ENCODE measurements around the gene CEP95. TPM values are rescaled to one million over a fixed set of nuclear protein-coding genes. Genes with fewer than 3 reads are reported as not detected.

The CEP95 gene
- total and polyA plus RNA-seq, 2 donors (not counting 1 experiment from before 2014, with no cell fraction given) = 16.6 to 24.8 TPM

GRCh38 chr17:64503341-64503740, 3.4 kb upstream of the CEP95 start:
- no peak for DNase-seq (ENCODE audit: low read depth in 2 of 2)
- Histone ChIP-seq H3K36me3 (ENCODE audit: control insufficient read depth, insufficient read depth, low read length) (peaks cover 29% of the 10 kb centered on the region), H3K9me3 (ENCODE audit: control insufficient read depth, insufficient read depth, low read depth, low read length) (no peaks in the 10 kb centered on the region), H3K4me3 (replicated peaks in 1 of 4; ENCODE audit: control extremely low read depth in 1 of 4, insufficient read depth in 1 of 4, low read depth in 3 of 4, low read length in 4 of 4) (peak overlapping the region; percentile 74 to 100 (median 92)), H3K79me2 (ENCODE audit: control insufficient read depth, insufficient read depth, low read length) (peaks cover 75% of the 10 kb centered on the region), H3K4me2 (ENCODE audit: extremely low read depth, insufficient read depth, low read length) (peak overlapping the region; percentile 71), H3K9ac (ENCODE audit: insufficient read depth, low read length) (no peak overlapping the region), H4K20me1 (ENCODE audit: control insufficient read depth, extremely low read depth, insufficient read depth, low read length) (peaks cover 15% of the 10 kb centered on the region), H3K27ac (ENCODE audit: insufficient read depth, low read length) (peak overlapping the region; percentile 30), H3K27me3 (ENCODE audit: control insufficient read depth, insufficient read depth, low read length) (no peaks in the 10 kb centered on the region), H3K4me1 (ENCODE audit: control insufficient read depth, extremely low read depth, insufficient read depth, low read length) (peaks cover 12% of the 10 kb centered on the region), H2AFZ (ENCODE audit: low read length) (no peak overlapping the region)
- TF ChIP-seq CTCF (conservative IDR thresholded peaks at IDR 0.05 in 1 of 2, IDR thresholded peaks at IDR 0.05 in 1 of 2; ENCODE audit: low read depth in 1 of 2, low read length in 2 of 2) (no peak), EZH2 (IDR thresholded peaks at IDR 0.05; ENCODE audit: low read length, missing control alignments) (no peak)

GRCh38 chr17:64503821-64504768, 2.7 kb upstream of the CEP95 start:
- Histone ChIP-seq H3K9me3 (ENCODE audit: control insufficient read depth, insufficient read depth, low read depth, low read length) (no peaks in the 10 kb centered on the region), H3K9ac (ENCODE audit: insufficient read depth, low read length) (peak overlapping the region; percentile 95), H3K36me3 (ENCODE audit: control insufficient read depth, insufficient read depth, low read length) (peaks cover 27% of the 10 kb centered on the region), H3K27ac (ENCODE audit: insufficient read depth, low read length) (peak overlapping the region; percentile 30), H3K27me3 (ENCODE audit: control insufficient read depth, insufficient read depth, low read length) (no peaks in the 10 kb centered on the region), H3K79me2 (ENCODE audit: control insufficient read depth, insufficient read depth, low read length) (peaks cover 82% of the 10 kb centered on the region), H3K4me1 (ENCODE audit: control insufficient read depth, extremely low read depth, insufficient read depth, low read length) (peaks cover 12% of the 10 kb centered on the region), H2AFZ (ENCODE audit: low read length) (no peak overlapping the region), H3K4me3 (replicated peaks in 1 of 4; ENCODE audit: control extremely low read depth in 1 of 4, insufficient read depth in 1 of 4, low read depth in 3 of 4, low read length in 4 of 4) (peak overlapping the region; percentile 74 to 100 (median 92)), H3K4me2 (ENCODE audit: extremely low read depth, insufficient read depth, low read length) (peak overlapping the region; percentile 71), H4K20me1 (ENCODE audit: control insufficient read depth, extremely low read depth, insufficient read depth, low read length) (peaks cover 13% of the 10 kb centered on the region)
- no peak for TF ChIP-seq EZH2 (IDR thresholded peaks at IDR 0.05; ENCODE audit: low read length, missing control alignments)
- no peak for TF ChIP-seq CTCF (conservative IDR thresholded peaks at IDR 0.05 in 1 of 2, IDR thresholded peaks at IDR 0.05 in 1 of 2; ENCODE audit: low read depth in 1 of 2, low read length in 2 of 2)
- no peak for DNase-seq (ENCODE audit: low read depth in 2 of 2)

- Histone ChIP-seq H3K27me3 (ENCODE audit: control insufficient read depth, insufficient read depth, low read length) (no peaks in the 10 kb centered on the region), H3K4me2 (ENCODE audit: extremely low read depth, insufficient read depth, low read length) (peak overlapping the region; percentile 71), H3K79me2 (ENCODE audit: control insufficient read depth, insufficient read depth, low read length) (peaks cover 87% of the 10 kb centered on the region), H3K36me3 (ENCODE audit: control insufficient read depth, insufficient read depth, low read length) (peaks cover 27% of the 10 kb centered on the region), H3K9ac (ENCODE audit: insufficient read depth, low read length) (peak overlapping the region; percentile 95), H4K20me1 (ENCODE audit: control insufficient read depth, extremely low read depth, insufficient read depth, low read length) (peaks cover 13% of the 10 kb centered on the region), H2AFZ (ENCODE audit: low read length) (no peak overlapping the region), H3K4me3 (replicated peaks in 1 of 4; ENCODE audit: control extremely low read depth in 1 of 4, insufficient read depth in 1 of 4, low read depth in 3 of 4, low read length in 4 of 4) (peak overlapping the region; percentile 74 to 100 (median 92)), H3K27ac (ENCODE audit: insufficient read depth, low read length) (peak overlapping the region; percentile 97), H3K9me3 (ENCODE audit: control insufficient read depth, insufficient read depth, low read depth, low read length) (no peaks in the 10 kb centered on the region), H3K4me1 (ENCODE audit: control insufficient read depth, extremely low read depth, insufficient read depth, low read length) (peaks cover 12% of the 10 kb centered on the region)
- TF ChIP-seq EZH2 (IDR thresholded peaks at IDR 0.05; ENCODE audit: low read length, missing control alignments) (no peak), CTCF (conservative IDR thresholded peaks at IDR 0.05 in 1 of 2, IDR thresholded peaks at IDR 0.05 in 1 of 2; ENCODE audit: low read depth in 1 of 2, low read length in 2 of 2) (no peak)
- peak in 1 of 2 donors; percentile 80 for DNase-seq (ENCODE audit: low read depth in 2 of 2)
These were observed 1.9 kb upstream of the CEP95 start for GRCh38 chr17:64504769-64505339.
